Measurements from ENCODE around the gene PCBP3.
"Not testable (repeated sequence)": the region's sequence is repeated elsewhere in the genome, so short reads cannot be mapped to it uniquely, and the experiment has no call there.

The PCBP3 gene

DNA sequence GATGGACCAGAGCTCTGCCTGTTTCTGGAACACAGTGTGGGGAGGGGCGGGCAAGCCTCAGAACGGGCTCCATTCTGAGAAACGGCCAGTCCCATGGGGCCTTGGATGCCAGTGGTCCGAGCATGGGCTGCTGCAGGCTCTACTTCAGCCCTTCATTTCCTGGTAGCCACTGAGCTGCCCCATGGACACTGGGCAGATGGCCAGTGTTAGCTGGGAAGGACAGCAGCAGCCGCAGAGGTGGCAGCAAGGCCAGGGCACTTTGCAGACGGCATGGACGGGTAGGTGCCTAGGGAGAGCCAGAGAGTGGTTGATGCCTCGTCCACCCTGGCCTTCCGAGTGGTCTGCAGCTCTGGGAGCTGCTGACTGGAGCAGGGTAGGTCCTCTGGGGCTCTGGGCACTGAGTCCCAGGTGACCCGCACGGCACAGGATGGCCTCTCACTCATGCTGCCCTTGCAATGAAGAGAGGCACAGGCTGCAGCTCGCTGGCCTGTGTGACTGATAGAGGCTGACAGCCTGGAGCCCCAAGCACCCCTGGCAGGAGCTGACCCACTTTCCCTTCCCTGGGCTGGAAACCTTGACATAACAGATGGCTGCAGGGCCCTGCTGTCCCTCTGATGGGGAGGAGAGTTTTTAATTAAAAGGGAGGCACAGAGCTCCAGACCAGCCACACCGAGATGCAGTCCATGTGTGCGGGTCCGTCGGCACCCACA is 250.4 kb downstream of the PCBP3 start:
- no peak overlapping the region for H3K27ac ChIP-seq (ENCODE audit: low read length)
- no peak overlapping the region for H3K4me3 ChIP-seq (ENCODE audit: low read length)
- no peaks in the 10 kb centered on the region for H3K9me3 ChIP-seq (ENCODE audit: control insufficient read depth, insufficient read depth, low read length)
- DNase-seq (ENCODE audit: low read depth, low spot score): no peak
- no peaks in the 10 kb centered on the region for H3K36me3 ChIP-seq (ENCODE audit: control insufficient read depth, insufficient read depth, low read length)
- WGBS (ENCODE audit: insufficient coverage, insufficient read length): no CpG with 5 or more reads among the region's 16 CpGs
- no peaks in the 10 kb centered on the region for H3K27me3 ChIP-seq (ENCODE audit: control insufficient read depth, insufficient read depth, low read length)
- no peaks in the 10 kb centered on the region for H3K4me1 ChIP-seq (ENCODE audit: control insufficient read depth, insufficient read depth, low read length)

DNA sequence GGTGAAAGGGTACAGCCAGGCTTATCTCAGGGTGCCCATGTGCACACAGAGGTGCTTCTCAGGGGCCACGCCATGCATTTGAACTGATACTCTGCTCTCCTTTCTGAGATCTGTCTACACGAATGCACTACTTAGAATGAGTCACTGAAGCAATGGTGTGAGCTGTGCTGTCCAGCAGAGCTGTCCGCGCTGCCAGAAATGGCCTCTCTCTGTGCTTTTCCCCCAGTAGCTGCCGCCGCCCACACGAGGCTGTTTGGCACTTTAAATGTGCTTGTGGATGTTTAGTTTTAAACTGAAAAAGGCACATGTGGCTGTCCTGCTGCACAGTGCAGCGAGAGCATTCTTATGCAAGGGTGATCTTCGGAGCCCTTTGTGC is 250.9 kb downstream of the PCBP3 start:
- no peaks in the 10 kb centered on the region for H3K27me3 ChIP-seq (ENCODE audit: control insufficient read depth, insufficient read depth, low read length)
- no CpG with 5 or more reads among the region's 9 CpGs for WGBS (ENCODE audit: insufficient coverage, insufficient read length)
- no peak for DNase-seq (ENCODE audit: low read depth, low spot score)

DNA sequence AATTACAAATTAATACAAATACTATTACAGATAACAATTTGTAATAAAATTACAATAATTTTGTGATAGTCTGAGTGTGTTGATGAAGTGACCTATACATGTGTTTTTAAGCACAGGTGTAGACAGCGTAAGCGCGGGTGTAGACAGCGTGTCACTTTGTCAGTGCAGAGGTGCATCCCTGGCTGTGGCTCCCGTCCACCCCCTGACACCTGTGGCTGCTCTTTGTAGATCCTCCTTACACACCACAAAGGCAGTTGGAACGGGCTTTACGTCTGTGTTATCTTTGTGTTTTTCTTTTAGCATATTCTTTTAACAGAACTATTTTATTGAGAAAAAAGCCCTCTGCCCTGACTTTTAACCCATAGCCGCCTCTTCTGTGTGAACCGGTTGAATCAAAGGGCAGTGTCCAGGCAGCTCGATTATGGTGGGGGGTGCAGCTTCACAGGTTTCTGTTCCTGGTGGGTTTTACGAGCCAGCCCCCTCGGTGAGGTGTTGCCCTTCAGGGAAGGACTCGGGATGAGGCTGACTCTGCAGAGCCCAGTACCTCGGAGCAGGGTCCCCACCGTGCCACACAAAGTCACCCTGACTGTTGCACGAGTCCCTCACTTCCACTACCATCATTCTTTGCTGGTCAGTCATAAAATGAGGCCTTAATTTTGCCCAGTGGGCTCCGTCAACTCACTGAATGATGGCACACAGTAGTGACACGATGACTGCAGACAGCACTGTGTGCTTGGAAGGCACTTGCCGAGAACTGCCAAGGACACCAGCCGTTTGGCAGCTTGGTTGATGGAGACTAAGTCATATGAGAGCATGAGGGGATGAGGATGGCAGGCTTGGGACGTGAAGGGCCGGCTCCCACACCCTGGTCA is 251.6 kb downstream of the PCBP3 start:
- Histone ChIP-seq H3K27me3 (ENCODE audit: control insufficient read depth, insufficient read depth, low read length) (no peaks in the 10 kb centered on the region), H3K4me3 (ENCODE audit: low read length) (no peak overlapping the region), H3K27ac (ENCODE audit: low read length) (no peak overlapping the region), H3K36me3 (ENCODE audit: control insufficient read depth, insufficient read depth, low read length) (no peaks in the 10 kb centered on the region), H3K4me1 (ENCODE audit: control insufficient read depth, insufficient read depth, low read length) (no peaks in the 10 kb centered on the region), H3K9me3 (ENCODE audit: control insufficient read depth, insufficient read depth, low read length) (no peaks in the 10 kb centered on the region)
- WGBS (ENCODE audit: insufficient coverage, insufficient read length): no CpG with 5 or more reads among the region's 22 CpGs
- DNase-seq (ENCODE audit: low read depth, low spot score): no peak

More for the DNA sequence above, 250.9 kb downstream of the PCBP3 start:
- H3K4me3 ChIP-seq (ENCODE audit: low read length): no peak overlapping the region
- no peaks in the 10 kb centered on the region for H3K4me1 ChIP-seq (ENCODE audit: control insufficient read depth, insufficient read depth, low read length)
- H3K27ac ChIP-seq (ENCODE audit: low read length): no peak overlapping the region
- H3K9me3 ChIP-seq (ENCODE audit: control insufficient read depth, insufficient read depth, low read length): no peaks in the 10 kb centered on the region
- no peaks in the 10 kb centered on the region for H3K36me3 ChIP-seq (ENCODE audit: control insufficient read depth, insufficient read depth, low read length)

DNA sequence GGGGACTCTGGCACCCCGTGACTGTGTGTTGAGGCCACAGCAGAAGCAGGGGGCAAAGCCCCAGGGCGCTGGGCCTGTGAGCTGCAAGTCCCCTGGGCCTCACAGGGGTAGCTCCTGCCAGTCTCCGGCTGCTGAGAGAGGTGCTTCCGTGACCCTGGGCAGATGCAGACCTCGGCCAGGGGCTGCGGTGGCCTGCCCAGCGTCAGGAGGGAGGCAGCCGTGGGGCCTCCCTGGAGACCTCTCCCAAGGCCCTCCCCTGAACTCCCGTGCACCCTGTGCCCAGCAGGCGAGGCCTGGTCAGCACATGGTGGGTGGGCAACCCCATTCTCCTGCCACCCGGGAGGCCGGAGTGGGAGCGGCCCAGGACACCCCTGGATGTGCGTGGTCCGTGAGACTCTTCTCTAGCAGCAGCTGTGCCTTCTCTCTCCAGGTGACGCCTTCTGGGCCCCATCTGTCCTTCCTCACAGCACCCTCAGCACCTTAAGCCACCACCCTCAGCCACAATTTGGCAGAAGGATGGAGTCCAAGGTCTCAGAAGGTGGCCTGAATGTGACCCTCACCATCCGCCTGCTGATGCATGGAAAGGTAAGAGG is 252.3 kb downstream of the PCBP3 start:
- no peak overlapping the region for H3K27ac ChIP-seq (ENCODE audit: low read length)
- H3K36me3 ChIP-seq (ENCODE audit: control insufficient read depth, insufficient read depth, low read length): no peaks in the 10 kb centered on the region
- H3K27me3 ChIP-seq (ENCODE audit: control insufficient read depth, insufficient read depth, low read length): no peaks in the 10 kb centered on the region
- H3K4me1 ChIP-seq (ENCODE audit: control insufficient read depth, insufficient read depth, low read length): no peaks in the 10 kb centered on the region
- no peaks in the 10 kb centered on the region for H3K9me3 ChIP-seq (ENCODE audit: control insufficient read depth, insufficient read depth, low read length)
- H3K4me3 ChIP-seq (ENCODE audit: low read length): no peak overlapping the region
- DNase-seq (ENCODE audit: low read depth, low spot score): no peak
- no CpG with 5 or more reads among the region's 17 CpGs for WGBS (ENCODE audit: insufficient coverage, insufficient read length)

DNA sequence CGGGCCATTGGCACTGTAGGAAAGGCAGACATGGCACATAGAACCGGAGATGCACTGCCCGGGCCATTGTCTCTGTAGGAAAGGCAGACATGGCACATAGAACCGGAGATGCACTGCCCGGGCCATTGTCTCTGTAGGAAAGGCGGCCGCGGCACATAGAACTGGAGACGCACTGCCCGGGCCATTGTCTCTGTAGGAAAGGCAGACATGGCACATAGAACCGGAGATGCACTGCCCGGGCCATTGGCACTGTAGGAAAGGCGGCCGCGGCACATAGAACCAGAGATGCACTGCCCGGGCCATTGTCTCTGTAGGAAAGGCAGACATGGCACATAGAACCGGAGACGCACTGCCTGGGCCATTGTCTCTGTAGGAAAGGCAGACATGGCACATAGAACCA is 252.9 kb downstream of the PCBP3 start:
- not testable (repeated sequence) for H3K27me3 ChIP-seq (ENCODE audit: control insufficient read depth, insufficient read depth, low read length); H3K4me1 ChIP-seq (ENCODE audit: control insufficient read depth, insufficient read depth, low read length); H3K4me3 ChIP-seq (ENCODE audit: low read length); H3K9me3 ChIP-seq (ENCODE audit: control insufficient read depth, insufficient read depth, low read length); DNase-seq (ENCODE audit: low read depth, low spot score); H3K36me3 ChIP-seq (ENCODE audit: control insufficient read depth, insufficient read depth, low read length); H3K27ac ChIP-seq (ENCODE audit: low read length)
- WGBS (ENCODE audit: insufficient coverage, insufficient read length): no CpG with 5 or more reads among the region's 18 CpGs

DNA sequence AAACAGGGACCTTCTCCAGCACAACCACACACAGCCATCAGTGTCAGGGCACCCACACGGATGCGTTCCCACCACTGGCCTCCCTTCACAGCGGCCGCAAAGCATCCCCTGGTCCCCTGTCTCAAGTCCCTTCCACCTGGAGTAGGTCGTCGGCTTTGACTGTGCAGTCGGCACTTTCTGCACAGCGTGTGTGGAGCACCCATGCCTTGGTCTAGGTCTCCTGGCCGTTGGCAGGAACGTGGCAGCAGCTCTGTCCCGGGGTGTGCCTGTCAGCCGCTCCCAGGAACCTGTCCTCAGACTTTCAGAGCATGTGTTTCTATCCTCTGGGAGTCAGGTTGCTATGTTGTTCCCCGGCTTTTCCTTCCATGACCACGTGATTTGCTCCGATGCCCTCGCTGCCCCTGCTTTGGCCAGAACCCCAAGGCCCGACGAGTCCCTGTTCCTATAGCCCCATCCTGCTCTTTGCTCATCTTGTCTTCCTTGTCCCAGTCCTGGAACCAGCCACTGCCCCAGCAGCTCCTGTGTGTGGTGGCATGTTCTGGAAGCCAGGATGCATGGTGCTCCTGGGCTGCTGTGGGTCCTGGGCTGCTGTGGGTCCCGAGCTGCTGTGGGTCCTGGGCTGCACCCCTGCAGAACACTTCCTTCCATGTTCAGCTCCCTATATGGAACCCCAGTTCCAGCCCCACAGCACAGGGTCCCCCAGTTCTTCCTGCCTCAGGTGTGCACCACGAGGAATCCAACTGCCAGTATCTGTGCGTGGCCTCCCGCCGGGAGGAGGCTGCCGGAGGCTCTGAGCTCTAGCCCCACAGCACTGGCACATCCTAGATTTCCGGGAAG is 253.9 kb downstream of the PCBP3 start:
- no peaks in the 10 kb centered on the region for H3K9me3 ChIP-seq (ENCODE audit: control insufficient read depth, insufficient read depth, low read length)
- no peaks in the 10 kb centered on the region for H3K4me1 ChIP-seq (ENCODE audit: control insufficient read depth, insufficient read depth, low read length)
- H3K36me3 ChIP-seq (ENCODE audit: control insufficient read depth, insufficient read depth, low read length): no peaks in the 10 kb centered on the region
- H3K27ac ChIP-seq (ENCODE audit: low read length): no peak overlapping the region
- no CpG with 5 or more reads among the region's 25 CpGs for WGBS (ENCODE audit: insufficient coverage, insufficient read length)
- no peak for DNase-seq (ENCODE audit: low read depth, low spot score)
- H3K4me3 ChIP-seq (ENCODE audit: low read length): no peak overlapping the region
- no peaks in the 10 kb centered on the region for H3K27me3 ChIP-seq (ENCODE audit: control insufficient read depth, insufficient read depth, low read length)

DNA sequence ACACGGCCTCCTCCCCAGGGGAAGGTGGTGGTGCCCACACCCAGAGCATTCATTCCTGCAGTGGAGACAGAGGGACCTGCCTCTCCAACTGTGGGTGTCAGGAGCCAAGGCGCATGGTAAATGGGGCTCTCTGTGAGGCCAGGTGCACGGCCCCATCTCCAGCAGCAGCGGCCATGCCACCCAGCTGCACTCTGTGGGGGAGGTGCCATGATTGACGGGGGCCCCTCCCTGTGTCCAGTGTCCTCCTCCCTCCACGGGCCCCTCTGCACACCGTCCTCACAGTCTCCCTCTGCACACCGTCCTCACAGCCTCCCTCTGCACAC is 254.5 kb downstream of the PCBP3 start:
- Histone ChIP-seq H3K9me3 (ENCODE audit: control insufficient read depth, insufficient read depth, low read length) (no peaks in the 10 kb centered on the region), H3K27ac (ENCODE audit: low read length) (no peak overlapping the region), H3K4me3 (ENCODE audit: low read length) (no peak overlapping the region), H3K36me3 (ENCODE audit: control insufficient read depth, insufficient read depth, low read length) (no peaks in the 10 kb centered on the region), H3K27me3 (ENCODE audit: control insufficient read depth, insufficient read depth, low read length) (no peaks in the 10 kb centered on the region), H3K4me1 (ENCODE audit: control insufficient read depth, insufficient read depth, low read length) (no peaks in the 10 kb centered on the region)
- DNase-seq (ENCODE audit: low read depth, low spot score): no peak
- WGBS (ENCODE audit: insufficient coverage, insufficient read length): no CpG with 5 or more reads among the region's 8 CpGs

DNA sequence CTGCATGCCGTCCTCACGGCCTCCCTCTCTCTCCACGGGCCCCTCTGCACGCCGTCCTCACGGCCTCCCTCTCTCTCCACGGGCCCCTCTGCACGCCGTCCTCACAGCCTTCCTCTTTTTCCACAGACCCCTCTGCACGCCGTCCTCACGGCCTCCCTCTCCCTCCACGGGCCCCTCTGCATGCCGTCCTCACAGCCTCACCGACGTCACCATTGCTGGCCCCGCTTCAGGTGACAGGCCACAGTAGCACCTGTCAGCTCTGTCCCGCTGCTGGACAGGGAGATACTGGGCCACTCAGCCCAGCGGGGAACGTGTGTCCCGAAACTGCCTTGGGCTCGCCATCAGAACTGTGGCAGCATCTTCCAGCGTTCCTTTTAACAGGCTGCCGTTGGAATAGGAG is 255.3 kb downstream of the PCBP3 start:
- no peaks in the 10 kb centered on the region for H3K4me1 ChIP-seq (ENCODE audit: control insufficient read depth, insufficient read depth, low read length)
- no peaks in the 10 kb centered on the region for H3K36me3 ChIP-seq (ENCODE audit: control insufficient read depth, insufficient read depth, low read length)
- H3K4me3 ChIP-seq (ENCODE audit: low read length): no peak overlapping the region
- DNase-seq (ENCODE audit: low read depth, low spot score): no peak
- no peak overlapping the region for H3K27ac ChIP-seq (ENCODE audit: low read length)
- H3K27me3 ChIP-seq (ENCODE audit: control insufficient read depth, insufficient read depth, low read length): no peaks in the 10 kb centered on the region
- H3K9me3 ChIP-seq (ENCODE audit: control insufficient read depth, insufficient read depth, low read length): no peaks in the 10 kb centered on the region
- no CpG with 5 or more reads among the region's 24 CpGs for WGBS (ENCODE audit: insufficient coverage, insufficient read length)

DNA sequence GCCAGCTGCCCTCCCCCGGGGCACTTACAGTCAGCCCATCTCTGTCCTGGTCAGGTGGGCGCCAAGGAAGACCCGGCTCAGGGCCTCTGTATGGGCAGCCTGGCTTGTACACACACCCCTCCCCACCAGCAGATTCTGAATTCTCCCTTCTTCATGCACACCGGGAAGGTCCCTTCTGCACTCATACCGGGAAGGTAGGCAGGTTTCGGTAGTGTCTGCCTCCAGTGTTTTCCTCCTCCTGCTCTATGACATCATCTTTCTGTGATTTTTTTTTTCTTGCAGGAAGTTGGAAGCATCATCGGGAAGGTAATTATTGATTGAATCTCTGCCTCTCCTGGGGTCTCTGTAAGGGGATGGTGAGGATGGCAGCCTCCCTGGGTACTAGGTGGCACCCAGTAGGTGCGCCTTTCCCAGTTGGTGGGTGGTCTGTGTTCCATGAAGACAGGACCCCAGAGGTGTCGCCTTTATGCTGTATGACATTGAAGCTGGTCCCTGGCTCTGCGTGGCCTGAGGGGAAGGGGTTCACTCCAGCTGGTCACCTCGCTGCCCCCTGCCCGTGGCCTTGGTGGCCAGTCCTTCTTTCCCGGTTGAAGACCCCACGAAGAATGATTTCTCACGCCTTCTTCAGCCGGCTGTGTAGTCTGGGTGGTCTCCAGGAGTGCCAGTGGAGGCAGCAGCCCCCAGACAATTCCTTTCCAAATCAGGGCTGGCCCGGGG is 255.9 kb downstream of the PCBP3 start:
- Histone ChIP-seq H3K36me3 (ENCODE audit: control insufficient read depth, insufficient read depth, low read length) (no peaks in the 10 kb centered on the region), H3K27me3 (ENCODE audit: control insufficient read depth, insufficient read depth, low read length) (no peaks in the 10 kb centered on the region), H3K4me1 (ENCODE audit: control insufficient read depth, insufficient read depth, low read length) (no peaks in the 10 kb centered on the region), H3K27ac (ENCODE audit: low read length) (no peak overlapping the region), H3K4me3 (ENCODE audit: low read length) (no peak overlapping the region), H3K9me3 (ENCODE audit: control insufficient read depth, insufficient read depth, low read length) (no peaks in the 10 kb centered on the region)
- WGBS (ENCODE audit: insufficient coverage, insufficient read length): no CpG with 5 or more reads among the region's 17 CpGs
- no peak for DNase-seq (ENCODE audit: low read depth, low spot score)
